ENCODE results near the gene CNN2. TPM values are rescaled to one million over a fixed set of nuclear protein-coding genes. Genes with fewer than 3 reads are reported as not detected.
A peak's percentile ranks its signal among the peaks of the same experiment; 100 is the strongest.

CNN2 gene
- total and polyA plus RNA-seq, 2 of the 13 experiments (the other 11 are each of a cell fraction or from before 2014, with no cell fraction given) = 63.6 to 70.0 TPM

GRCh38 chr19:1045247-1045603, 18.8 kb downstream of the CNN2 start (continued):
- TF ChIP-seq SNAPC4 (CRISPR knock-in tag; IDR thresholded peaks at IDR 0.05) (no peak), ZSCAN5A (CRISPR knock-in tag; IDR thresholded peaks at IDR 0.05; ENCODE audit: borderline replicate concordance) (no peak), TEAD2 (CRISPR knock-in tag; IDR thresholded peaks at IDR 0.05) (no peak), CSRNP2 (CRISPR knock-in tag; conservative IDR thresholded peaks at IDR 0.05; ENCODE audit: low read depth) (no peak), POLR2AphosphoS5 (IDR thresholded peaks at IDR 0.05; ENCODE audit: low read depth, low read length) (peak; percentile 35; the same call in 1 of the 2 replicates), ZNF691 (CRISPR knock-in tag; IDR thresholded peaks at IDR 0.05; ENCODE audit: borderline replicate concordance, low read depth) (no peak), SP2 (CRISPR knock-in tag; IDR thresholded peaks at IDR 0.05) (peak; percentile 55), ADNP (CRISPR knock-in tag; IDR thresholded peaks at IDR 0.05) (no peak), ZNF607 (CRISPR knock-in tag; IDR thresholded peaks at IDR 0.05; ENCODE audit: borderline replicate concordance) (no peak), CREBL2 (CRISPR knock-in tag; IDR thresholded peaks at IDR 0.05; ENCODE audit: borderline replicate concordance) (no peak), NFYB (CRISPR knock-in tag; IDR thresholded peaks at IDR 0.05) (peak; percentile 68), ZNF354B (CRISPR knock-in tag; IDR thresholded peaks at IDR 0.05) (no peak), CREM (IDR thresholded peaks at IDR 0.05) (no peak), CREM (CRISPR knock-in tag; IDR thresholded peaks at IDR 0.05) (no peak), SMARCC2 (IDR thresholded peaks at IDR 0.05) (no peak), MAX (IDR thresholded peaks at IDR 0.05) (no peak)

All from HepG2 (cell line).